Gastroesophageal sphincter (tissue), 4 donors: ENCODE data around the gene RPL27A. TPM values are rescaled to one million over a fixed set of nuclear protein-coding genes. Genes with fewer than 3 reads are reported as not detected.

Experiments
- ATAC-seq: fragments of 150-250 bp; one replicate; pipeline ENCODE4 v1.9.1; 2016; ENCODE audit warnings: mild to moderate bottlenecking, moderate library complexity
- H3K27ac ChIP-seq, 4 donors: fragments of 200-600 bp; sonication (generic) in 3 of 4; 1 replicate in 3 of 4; 2 replicates in 1 of 4; pipeline ENCODE4 v1.5.1; 2016 to 2019
- H3K27me3 ChIP-seq: fragments of 200-600 bp; sonication (generic); one replicate; pipeline ENCODE4 v1.5.1; 2019
- H3K36me3 ChIP-seq, 2 donors: fragments of 200-600 bp; sonication (generic); one replicate each; pipeline ENCODE4 v1.5.1; 2019; ENCODE audit warnings: control low read depth in 1 of 2
- H3K4me1 ChIP-seq, 3 donors: fragments of 200-600 bp; sonication (generic); 1 replicate in 2 of 3; 2 replicates in 1 of 3; pipeline ENCODE4 v1.5.1; 2016 to 2019; ENCODE audit warnings: control low read depth in 2 of 3
- H3K4me3 ChIP-seq, 2 donors: fragments of 200-600 bp; sonication (generic); one replicate each; pipeline ENCODE4 v1.5.1; 2019; ENCODE audit warnings: mild to moderate bottlenecking in 1 of 2, moderate library complexity in 1 of 2
- H3K9me3 ChIP-seq, 3 donors: fragments of 200-600 bp; sonication (generic); one replicate each; pipeline ENCODE4 v1.5.1; 2017 to 2019; ENCODE audit warnings: control low read depth in 2 of 3
- CTCF ChIP-seq, 4 experiments: fragments of 200-600 bp in 2 of 4; fragments of 450-650 bp in 2 of 4; sonication (generic) in 1 of 4; IDR thresholded peaks; one replicate each; pipeline ENCODE4 v1.5.1; 2017 to 2019; ENCODE audit warnings: antibody characterized with exemption in 4 of 4, mild to moderate bottlenecking in 2 of 4, moderate library complexity in 2 of 4
- EP300 ChIP-seq: sonication (generic); formaldehyde crosslinking; IDR thresholded peaks from one replicate; pipeline ENCODE4 v1.6.1; 2017; ENCODE audit warnings: antibody characterized with exemption, mild to moderate bottlenecking
- POLR2A ChIP-seq, 2 donors: fragments of 450-650 bp; IDR thresholded peaks; one replicate each; pipeline ENCODE4 v1.6.1; 2017; ENCODE audit warnings: antibody characterized with exemption in 2 of 2, mild to moderate bottlenecking in 2 of 2, moderate library complexity in 1 of 2
- POLR2AphosphoS5 ChIP-seq: sonication (generic); formaldehyde crosslinking; IDR thresholded peaks from one replicate; pipeline ENCODE4 v1.6.1; 2017; ENCODE audit warnings: antibody characterized with exemption
- WGBS, 2 donors: methylation state at CpG; one replicate each; pipeline ENCODE4 v1.1.5; 2018; ENCODE audit warnings: low coverage in 1 of 2; 5-methylcytosine and 5-hydroxymethylcytosine counted together
- total RNA-seq, 4 donors: library from RNA; depleted of rRNA; stranded (reverse); fragments of >200 nt; gene quantifications; one replicate each; pipeline ENCODE4 v1.1.0, GENCODE V29; 2016

Gene RPL27A
- total RNA-seq, 4 donors from 2014 or later, result 706 to 1,423 (median 903) TPM

GRCh38 chr11:8729837-8730696 is 47.5 kb downstream of the RPL27A start:
- H3K27me3 ChIP-seq, result no peaks in the 10 kb centered on the region
- 85 to 90% methylated on average over 10 to 16 of the region's 38 CpGs for WGBS, 2 donors
- H3K9me3 ChIP-seq, result no peaks in the 10 kb centered on the region
- no peak overlapping the region for H3K4me3 ChIP-seq
- peak in 1 of 4 experiments; percentile 12 for TF ChIP-seq CTCF (IDR thresholded peaks at IDR 0.05)
- TF ChIP-seq EP300, result no peak
- H3K36me3 ChIP-seq, result peaks cover 0 to 29% of the 10 kb centered on the region in 2 donors
- peak overlapping the region; percentile 69 to 96 (median 88) for H3K27ac ChIP-seq
- no peak for ATAC-seq
- H3K4me1 ChIP-seq, result peaks cover 16 to 96% (median 37%) of the 10 kb centered on the region in 3 donors

GRCh38 chr11:8730697-8731020 is 48.1 kb downstream of the RPL27A start:
- Histone ChIP-seq H3K27me3 (no peaks in the 10 kb centered on the region), H3K36me3 (peaks cover 0 to 27% of the 10 kb centered on the region in 2 donors), H3K4me1 (peaks cover 16 to 99% (median 37%) of the 10 kb centered on the region in 3 donors), H3K9me3 (no peaks in the 10 kb centered on the region), H3K27ac (peak overlapping the region; percentile 86 to 96 (median 90)), H3K4me3 (no peak overlapping the region)
- ATAC-seq, result no peak
- TF ChIP-seq POLR2A (IDR thresholded peaks at IDR 0.05) (no peak), CTCF (IDR thresholded peaks at IDR 0.05) (no peak), POLR2AphosphoS5 (no peak), EP300 (no peak)
- no CpG with 5 or more reads among the region's 23 CpGs for WGBS, 2 donors

- TF ChIP-seq POLR2A (IDR thresholded peaks at IDR 0.05) (no peak), CTCF (IDR thresholded peaks at IDR 0.05) (no peak), EP300 (no peak), POLR2AphosphoS5 (no peak)
- Histone ChIP-seq H3K9me3 (no peaks in the 10 kb centered on the region), H3K27ac (peak overlapping the region; percentile 86 to 96 (median 90)), H3K4me1 (peaks cover 16 to 97% (median 37%) of the 10 kb centered on the region in 3 donors), H3K4me3 (no peak overlapping the region), H3K36me3 (peaks cover 0 to 22% of the 10 kb centered on the region in 2 donors), H3K27me3 (no peaks in the 10 kb centered on the region)
- WGBS, 2 donors, result 21 to 45% methylated on average over 2 of the region's 3 CpGs
- no peak for ATAC-seq
These were observed 49.2 kb downstream of the RPL27A start for GRCh38 chr11:8731647-8732323.

- TF ChIP-seq POLR2A (IDR thresholded peaks at IDR 0.05) (no peak), POLR2AphosphoS5 (no peak), EP300 (no peak), CTCF (IDR thresholded peaks at IDR 0.05) (no peak)
- Histone ChIP-seq H3K27me3 (no peaks in the 10 kb centered on the region), H3K4me3 (no peak overlapping the region), H3K4me1 (peaks cover 16 to 92% (median 37%) of the 10 kb centered on the region in 3 donors), H3K27ac (peak overlapping the region; percentile 86 to 96 (median 90)), H3K36me3 (peaks cover 0 to 22% of the 10 kb centered on the region in 2 donors), H3K9me3 (no peaks in the 10 kb centered on the region)
- 20 to 37% methylated on average over 1 to 2 of the region's 3 CpGs for WGBS, 2 donors
- peak; percentile 18 for ATAC-seq
These were observed 49.7 kb downstream of the RPL27A start for GRCh38 chr11:8732324-8732670.
